ENCODE results near the gene KLK15. TPM values are rescaled to one million over a fixed set of nuclear protein-coding genes. Genes with fewer than 3 reads are reported as not detected.

The KLK15 gene
- total RNA-seq, 2 donors from 2014 or later = not detected

DNA sequence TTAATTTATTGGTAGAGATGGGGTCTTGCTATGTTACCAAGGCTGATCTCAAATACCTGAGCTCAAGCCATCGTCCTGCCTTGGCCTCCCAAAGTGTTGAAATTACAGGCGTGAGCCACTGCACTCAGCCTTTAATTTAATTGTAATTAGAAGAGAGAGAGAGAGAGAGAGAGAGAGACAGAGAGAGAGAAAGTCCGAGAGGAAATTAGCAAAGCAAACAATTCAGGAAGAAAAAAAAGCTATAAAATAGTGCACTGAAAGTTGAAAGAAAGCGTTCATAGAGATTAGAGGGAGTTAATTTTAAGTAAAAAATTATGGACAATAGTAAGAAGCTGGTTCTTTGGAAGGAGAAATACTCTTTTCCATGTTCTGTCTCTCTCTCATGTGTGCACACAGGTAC is 56.1 kb downstream of the KLK15 start:
- no peak overlapping the region for H3K9ac ChIP-seq (ENCODE audit: extremely low read depth, low read length, poor library complexity, severe bottlenecking)
- DNase-seq = no peak
- no peak overlapping the region for H3K4me3 ChIP-seq (ENCODE audit: low read length)
- peaks cover 5% of the 10 kb centered on the region for H3K9me3 ChIP-seq (ENCODE audit: control insufficient read depth, low read length)
- WGBS, 2 experiments (ENCODE audit: insufficient coverage in 1 of 2, insufficient read length in 1 of 2) = 46 to 61% methylated on average over 3 to 4 of the region's 4 CpGs
- Mint-ChIP-seq H3K4me3 (no peak overlapping the region), H3K9me3 (peaks cover 4% of the 10 kb centered on the region), H3K4me1 (peaks cover 5% of the 10 kb centered on the region), H3K36me3 (ENCODE audit: low read depth) (no peaks in the 10 kb centered on the region), H3K27ac (no peak overlapping the region), H3K27me3 (ENCODE audit: insufficient read depth) (peaks cover 92% of the 10 kb centered on the region)
- peaks cover 39% of the 10 kb centered on the region for H3K27me3 ChIP-seq (ENCODE audit: control insufficient read depth, insufficient read depth, low read length, poor library complexity, severe bottlenecking)
- H3K4me1 ChIP-seq (ENCODE audit: control insufficient read depth, insufficient read depth, low read length) = no peaks in the 10 kb centered on the region
- H3K27ac ChIP-seq (ENCODE audit: low read depth, low read length) = no peak overlapping the region
- TF ChIP-seq, protein P1, sequence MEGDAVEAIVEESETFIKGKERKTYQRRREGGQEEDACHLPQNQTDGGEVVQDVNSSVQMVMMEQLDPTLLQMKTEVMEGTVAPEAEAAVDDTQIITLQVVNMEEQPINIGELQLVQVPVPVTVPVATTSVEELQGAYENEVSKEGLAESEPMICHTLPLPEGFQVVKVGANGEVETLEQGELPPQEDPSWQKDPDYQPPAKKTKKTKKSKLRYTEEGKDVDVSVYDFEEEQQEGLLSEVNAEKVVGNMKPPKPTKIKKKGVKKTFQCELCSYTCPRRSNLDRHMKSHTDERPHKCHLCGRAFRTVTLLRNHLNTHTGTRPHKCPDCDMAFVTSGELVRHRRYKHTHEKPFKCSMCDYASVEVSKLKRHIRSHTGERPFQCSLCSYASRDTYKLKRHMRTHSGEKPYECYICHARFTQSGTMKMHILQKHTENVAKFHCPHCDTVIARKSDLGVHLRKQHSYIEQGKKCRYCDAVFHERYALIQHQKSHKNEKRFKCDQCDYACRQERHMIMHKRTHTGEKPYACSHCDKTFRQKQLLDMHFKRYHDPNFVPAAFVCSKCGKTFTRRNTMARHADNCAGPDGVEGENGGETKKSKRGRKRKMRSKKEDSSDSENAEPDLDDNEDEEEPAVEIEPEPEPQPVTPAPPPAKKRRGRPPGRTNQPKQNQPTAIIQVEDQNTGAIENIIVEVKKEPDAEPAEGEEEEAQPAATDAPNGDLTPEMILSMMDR (conservative IDR thresholded peaks at IDR 0.05) = no peak
- no peaks in the 10 kb centered on the region for H3K36me3 ChIP-seq (ENCODE audit: control insufficient read depth, insufficient read depth, low read length)

DNA sequence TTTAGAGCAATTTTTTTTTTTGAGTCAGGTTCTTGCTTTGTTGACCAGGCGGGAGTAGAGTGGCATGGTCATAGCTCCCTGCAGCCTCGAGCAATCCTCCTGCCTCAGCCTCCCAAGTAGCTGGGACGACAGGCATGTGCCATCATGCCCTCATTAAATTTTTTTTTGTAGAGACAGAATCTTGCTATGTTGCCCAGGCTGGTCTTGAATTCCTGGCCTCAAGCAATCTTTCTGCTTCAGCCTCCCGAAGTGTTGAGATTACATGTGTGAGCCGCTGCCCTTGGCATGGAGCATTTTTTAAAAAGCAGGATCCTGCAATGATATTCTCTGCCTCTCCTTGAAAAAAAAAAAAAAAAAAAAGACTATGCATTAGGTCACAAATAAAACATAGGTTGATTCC is 57.2 kb downstream of the KLK15 start:
- Histone ChIP-seq H3K4me3 (ENCODE audit: low read length) (no peak overlapping the region), H3K27ac (ENCODE audit: low read depth, low read length) (no peak overlapping the region), H3K9me3 (ENCODE audit: control insufficient read depth, low read length) (peaks cover 5% of the 10 kb centered on the region), H3K27me3 (ENCODE audit: control insufficient read depth, insufficient read depth, low read length, poor library complexity, severe bottlenecking) (peaks cover 39% of the 10 kb centered on the region), H3K4me1 (ENCODE audit: control insufficient read depth, insufficient read depth, low read length) (no peaks in the 10 kb centered on the region), H3K36me3 (ENCODE audit: control insufficient read depth, insufficient read depth, low read length) (no peaks in the 10 kb centered on the region), H3K9ac (ENCODE audit: extremely low read depth, low read length, poor library complexity, severe bottlenecking) (no peak overlapping the region)
- 69 to 86% methylated on average over 3 to 5 of the region's 5 CpGs for WGBS, 2 experiments (ENCODE audit: insufficient coverage in 1 of 2, insufficient read length in 1 of 2)
- H3K4me1 Mint-ChIP-seq = peaks cover 5% of the 10 kb centered on the region
- H3K9me3 Mint-ChIP-seq = peaks cover 4% of the 10 kb centered on the region
- no peak for DNase-seq
- TF ChIP-seq, protein P1 (conservative IDR thresholded peaks at IDR 0.05) = no peak
- H3K4me3 Mint-ChIP-seq = no peak overlapping the region
- H3K27ac Mint-ChIP-seq = no peak overlapping the region
- H3K27me3 Mint-ChIP-seq (ENCODE audit: insufficient read depth) = peaks cover 84% of the 10 kb centered on the region
- no peaks in the 10 kb centered on the region for H3K36me3 Mint-ChIP-seq (ENCODE audit: low read depth)

Other genes starting within 250 kb of the KLK15 start
- gene SYT3, start 193.7 kb downstream of the KLK15 start, total RNA-seq = 1 to 10 TPM; 1.7 to 1.9 TPM
- gene C19orf81, start 184.1 kb downstream of the KLK15 start, total RNA-seq = 10 to 100 TPM; 11.3 to 26.8 TPM
- gene SHANK1, start 113.8 kb downstream of the KLK15 start, total RNA-seq = 1 to 10 TPM; 1.6 to 1.9 TPM
- gene CLEC11A, start 110.2 kb downstream of the KLK15 start, total RNA-seq = 1 to 10 TPM; 4.0 to 6.2 TPM
- gene GPR32, start 63.1 kb downstream of the KLK15 start, total RNA-seq = not detected
- not detected for gene ACP4, start 43.2 kb downstream of the KLK15 start, total RNA-seq
- gene KLK1, start 9.8 kb downstream of the KLK15 start, total RNA-seq = under 1 TPM; 0.75 to 0.82 TPM
- not detected for gene KLK3, start 21.3 kb upstream of the KLK15 start, total RNA-seq
- under 1 TPM in 1 of 2 donors, not detected in 1; 0.35 TPM for gene KLK2, start 39.9 kb upstream of the KLK15 start, total RNA-seq
- not detected for gene KLK4, start 77.8 kb upstream of the KLK15 start, total RNA-seq
- gene KLK5, start 119.5 kb upstream of the KLK15 start, total RNA-seq = not detected
- under 1 TPM; 0.86 to 0.93 TPM for gene KLK6, start 136.0 kb upstream of the KLK15 start, total RNA-seq
- not detected for gene KLK7, start 150.3 kb upstream of the KLK15 start, total RNA-seq
- gene KLK8, start 168.0 kb upstream of the KLK15 start, total RNA-seq = 1 to 10 TPM in 1 of 2 donors, not detected in 1; 1.1 TPM
- gene KLK10, start 186.1 kb upstream of the KLK15 start, total RNA-seq = under 1 TPM; 0.46 to 0.91 TPM
- 1 to 10 TPM in 1 of 2 donors, under 1 TPM in 1; 0.29 to 2.5 TPM for gene KLK11, start 193.0 kb upstream of the KLK15 start, total RNA-seq
- not detected for gene KLK12, start 201.4 kb upstream of the KLK15 start, total RNA-seq
- 1 to 10 TPM in 1 of 2 donors, under 1 TPM in 1; 0.42 to 3.4 TPM for gene KLK13, start 231.5 kb upstream of the KLK15 start, total RNA-seq
- gene KLK14, start 249.3 kb upstream of the KLK15 start, total RNA-seq = under 1 TPM; 0.55 to 0.71 TPM